Gastrocnemius medialis (tissue), 4 donors: ENCODE results near the gene TBC1D32.

Experiments
- POLR2A ChIP-seq, 2 donors: fragments of 450-650 bp; IDR thresholded peaks; one replicate each; pipeline ENCODE4 v1.6.1; 2017; ENCODE audit warnings: antibody characterized with exemption in 2 of 2, mild to moderate bottlenecking in 2 of 2, moderate library complexity in 2 of 2
- TF ChIP-seq, protein P1 (sequence below), 5 experiments: fragments of 450-650 bp in 3 of 5; fragments of 200-600 bp in 2 of 5; sonication (generic) in 2 of 5; IDR thresholded peaks in 4 of 5; conservative IDR thresholded peaks in 1 of 5; 1 replicate in 4 of 5; 2 replicates in 1 of 5; pipeline ENCODE4 v1.5.1; 2016 to 2019; ENCODE audit warnings: antibody characterized with exemption in 5 of 5, mild to moderate bottlenecking in 3 of 5, moderate library complexity in 3 of 5

DNA sequence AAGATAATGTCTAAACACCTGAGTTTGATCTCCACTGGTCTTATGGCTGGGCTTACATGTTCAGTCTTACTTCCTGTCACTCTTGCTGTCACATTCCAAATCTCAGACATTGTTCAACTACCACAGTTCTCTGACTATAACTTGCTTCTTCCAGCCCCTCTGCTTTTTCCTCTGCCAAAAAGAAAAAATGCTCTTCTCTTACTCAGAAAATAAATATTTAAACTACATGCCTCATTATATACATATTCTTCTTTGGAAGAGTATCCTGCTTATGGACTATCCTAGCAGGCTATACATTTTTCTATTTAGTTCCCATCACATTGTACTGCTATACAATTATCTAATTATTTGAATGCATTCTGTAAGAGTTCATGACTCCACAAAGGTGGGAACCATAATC lies 175.4 kb downstream of the TBC1D32 start:
- TF ChIP-seq, protein P1, sequence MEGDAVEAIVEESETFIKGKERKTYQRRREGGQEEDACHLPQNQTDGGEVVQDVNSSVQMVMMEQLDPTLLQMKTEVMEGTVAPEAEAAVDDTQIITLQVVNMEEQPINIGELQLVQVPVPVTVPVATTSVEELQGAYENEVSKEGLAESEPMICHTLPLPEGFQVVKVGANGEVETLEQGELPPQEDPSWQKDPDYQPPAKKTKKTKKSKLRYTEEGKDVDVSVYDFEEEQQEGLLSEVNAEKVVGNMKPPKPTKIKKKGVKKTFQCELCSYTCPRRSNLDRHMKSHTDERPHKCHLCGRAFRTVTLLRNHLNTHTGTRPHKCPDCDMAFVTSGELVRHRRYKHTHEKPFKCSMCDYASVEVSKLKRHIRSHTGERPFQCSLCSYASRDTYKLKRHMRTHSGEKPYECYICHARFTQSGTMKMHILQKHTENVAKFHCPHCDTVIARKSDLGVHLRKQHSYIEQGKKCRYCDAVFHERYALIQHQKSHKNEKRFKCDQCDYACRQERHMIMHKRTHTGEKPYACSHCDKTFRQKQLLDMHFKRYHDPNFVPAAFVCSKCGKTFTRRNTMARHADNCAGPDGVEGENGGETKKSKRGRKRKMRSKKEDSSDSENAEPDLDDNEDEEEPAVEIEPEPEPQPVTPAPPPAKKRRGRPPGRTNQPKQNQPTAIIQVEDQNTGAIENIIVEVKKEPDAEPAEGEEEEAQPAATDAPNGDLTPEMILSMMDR (IDR thresholded peaks at IDR 0.05 in 4 of 5, conservative IDR thresholded peaks at IDR 0.05 in 1 of 5) = no peak
- no peak for TF ChIP-seq POLR2A (IDR thresholded peaks at IDR 0.05)
